Spleen (tissue), 7 donors: ENCODE results near the gene ARHGAP27.
"Not testable (repeated sequence)": the region's sequence is repeated elsewhere in the genome, so short reads cannot be mapped to it uniquely, and the experiment has no call there.

Experiments
- CTCF ChIP-seq, 11 experiments: fragments of 200-600 bp in 7 of 11; fragments of 450-650 bp in 4 of 11; sonication (generic) in 4 of 11; IDR thresholded peaks in 8 of 11; conservative IDR thresholded peaks in 3 of 11; 1 replicate in 7 of 11; 2 replicates in 4 of 11; pipeline versions ENCODE4 v1.4.0 to v1.8.0; 2016 to 2021; ENCODE audit warnings: antibody characterized with exemption in 11 of 11, inconsistent platforms in 4 of 11, mild to moderate bottlenecking in 1 of 11
- POLR2A ChIP-seq, 3 donors: fragments of 450-650 bp; IDR thresholded peaks; one replicate each; pipeline ENCODE4 v1.5.1; 2017; ENCODE audit warnings: antibody characterized with exemption in 3 of 3, mild to moderate bottlenecking in 1 of 3
- POLR2AphosphoS5 ChIP-seq, 3 donors: sonication (generic); formaldehyde crosslinking; IDR thresholded peaks; one replicate each; pipeline ENCODE4 v1.5.1; 2017; ENCODE audit warnings: antibody characterized with exemption in 3 of 3
- donor health status: DM: no; HTN: no; CAD: no; lungs with moderate emphysema.
- donor health status: DM: no; HTN: no; CAD: no.
- donor health status: DM: no; HTN: no; CAD: no.

GRCh38 chr17:45447650-45448049 lies 15.0 kb upstream of the ARHGAP27 start:
- TF ChIP-seq POLR2A (IDR thresholded peaks at IDR 0.05); CTCF (IDR thresholded peaks at IDR 0.05 in 8 of 11, conservative IDR thresholded peaks at IDR 0.05 in 3 of 11); POLR2AphosphoS5 (IDR thresholded peaks at IDR 0.05): not testable (repeated sequence)
